A673 (cell line): ENCODE results near the gene FHDC1. TPM values are rescaled to one million over a fixed set of nuclear protein-coding genes. Genes with fewer than 3 reads are reported as not detected.

Experiments
- BruUV-seq: library from RNA; stranded (reverse); fragments of 400-500 nt; replicated peaks from 2 replicates; lab custom pipeline; 2021; lab: Mats Ljungman, UMichigan
- CTCF ChIA-PET: fragments of 300-600 bp; sonication (Branson Sonifier 250); formaldehyde crosslinking; loops from one replicate; lab custom pipeline; 2022; ENCODE audit warnings: antibody characterized with exemption; lab: Charles Lee
- POLR2A ChIA-PET: fragments of 300-600 bp; sonication (Branson Sonifier 250); formaldehyde crosslinking; loops from one replicate; lab custom pipeline; 2022; ENCODE audit warnings: antibody characterized with exemption; ENCODE audit not compliant: low non-redundant PET; lab: Charles Lee
- DNase-seq: peaks from one replicate; pipeline ENCODE4 v3.0.0-alpha.2; 2015; ENCODE audit warnings: low spot score
- H3K27ac ChIP-seq: fragments of 200-600 bp; sonication (generic); 2 replicates; pipeline ENCODE4 v1.5.1; 2016; ENCODE audit warnings: mixed run types, low read depth, mild to moderate bottlenecking, mixed read lengths, antibody characterized with exemption, low read length; ENCODE audit not compliant: poor library complexity, severe bottlenecking
- H3K27me3 ChIP-seq: fragments of 200-600 bp; sonication (generic); replicated peaks from 2 replicates; pipeline ENCODE4 v1.6.1; 2017; ENCODE audit warnings: mixed run types, low read depth, mild to moderate bottlenecking, mixed read lengths, antibody characterized with exemption, low read length; ENCODE audit not compliant: insufficient read depth, poor library complexity
- H3K36me3 ChIP-seq: fragments of 200-600 bp; sonication (generic); 2 replicates; pipeline ENCODE4 v1.6.1; 2016; ENCODE audit warnings: mixed run types, mild to moderate bottlenecking, mixed read lengths, antibody characterized with exemption, low read length; ENCODE audit not compliant: insufficient read depth, poor library complexity, severe bottlenecking
- H3K4me1 ChIP-seq: fragments of 200-600 bp; sonication (generic); 2 replicates; pipeline ENCODE4 v1.6.1; 2017; ENCODE audit warnings: mixed run types, mild to moderate bottlenecking, mixed read lengths, antibody characterized with exemption, low read length; ENCODE audit not compliant: insufficient read depth, poor library complexity, severe bottlenecking
- H3K4me3 ChIP-seq: fragments of 200-600 bp; sonication (generic); 2 replicates; pipeline ENCODE4 v1.5.1; 2016; ENCODE audit warnings: low read depth, mixed run types, mild to moderate bottlenecking, mixed read lengths, low read length; ENCODE audit not compliant: poor library complexity, severe bottlenecking
- H3K9me3 ChIP-seq: fragments of 200-600 bp; sonication (generic); 2 replicates; pipeline ENCODE4 v1.6.1; 2016; ENCODE audit warnings: mixed run types, low read depth, mild to moderate bottlenecking, mixed read lengths, antibody characterized with exemption, low read length; ENCODE audit not compliant: poor library complexity, severe bottlenecking
- CTCF ChIP-seq: fragments of 300-800, 200-600 bp; sonication (generic); conservative IDR thresholded peaks from 2 replicates; pipeline ENCODE4 v1.5.1; 2017; ENCODE audit warnings: low read depth, mild to moderate bottlenecking, antibody characterized with exemption, low read length, moderate library complexity, mixed read lengths
- EZH2 ChIP-seq: fragments of 200-600 bp; sonication (generic); IDR thresholded peaks from 2 replicates; pipeline ENCODE4 v1.6.1; 2017; ENCODE audit warnings: borderline replicate concordance, low read depth, mild to moderate bottlenecking, mixed read lengths, antibody characterized with exemption, low read length; ENCODE audit not compliant: poor library complexity, severe bottlenecking
- intact Hi-C: fragments of 100-400 bp; cut with micrococcal nuclease; formaldehyde crosslinking; loops from one replicate; pipeline ENCODE4 v1.10.0; 2022; ENCODE audit not compliant: unreplicated experiment
- total RNA-seq: library from RNA; stranded (reverse); gene quantifications from 2 replicates; pipeline ENCODE4 v1.2.3, GENCODE V29; 2021

The FHDC1 gene
- total RNA-seq, 1 experiment from 2014 or later, result 0.26 TPM

DNA sequence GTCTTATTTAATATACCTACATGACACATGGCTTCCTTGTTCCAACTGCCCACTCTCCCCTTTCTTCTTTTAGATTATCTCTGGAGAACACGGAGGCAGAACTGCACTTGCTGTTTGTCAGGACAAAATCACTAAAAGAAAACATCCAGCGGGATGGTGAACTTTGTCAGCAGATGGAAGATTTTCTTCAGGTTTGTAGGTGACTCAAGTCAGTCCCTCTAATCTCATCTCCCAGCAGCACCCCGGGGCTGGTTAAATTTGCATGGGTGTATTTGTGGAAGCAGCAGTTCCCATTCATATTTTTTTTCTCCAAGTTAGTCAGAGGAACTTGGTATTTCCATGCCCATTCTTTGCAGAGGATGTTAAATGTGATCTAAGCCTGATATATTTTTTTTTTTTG lies 31.8 kb downstream of the FHDC1 start:
- DNase-seq, result no peak

GRCh38 chr4:152968806-152969394 lies 32.8 kb downstream of the FHDC1 start:
- POLR2A ChIA-PET, result interaction anchor here (0.6 kb wide), 1 partner anchor 26 kb away, joined by 5 read pairs; no protein-coding TSS in a partner anchor
- Histone ChIP-seq H3K36me3 (no peaks in the 10 kb centered on the region), H3K4me3 (no peak overlapping the region), H3K27ac (no peak overlapping the region), H3K4me1 (peaks cover 9% of the 10 kb centered on the region), H3K9me3 (no peaks in the 10 kb centered on the region), H3K27me3 (no peaks in the 10 kb centered on the region)
- no TSS peak for BruUV-seq
- no peak for DNase-seq
- CTCF ChIA-PET, result no interaction called here
- TF ChIP-seq CTCF (no peak), EZH2 (no peak)
- intact Hi-C loops, result no loop called here

More for the DNA sequence above, 31.8 kb downstream of the FHDC1 start:
- H3K4me1 ChIP-seq, result peaks cover 9% of the 10 kb centered on the region
- POLR2A ChIA-PET, result no interaction called here
- intact Hi-C loops, result no loop called here
- no peak for TF ChIP-seq CTCF
- H3K9me3 ChIP-seq, result no peaks in the 10 kb centered on the region
- no TSS peak for BruUV-seq
- no peak overlapping the region for H3K4me3 ChIP-seq
- H3K27ac ChIP-seq, result no peak overlapping the region
- CTCF ChIA-PET, result no interaction called here
- H3K27me3 ChIP-seq, result no peaks in the 10 kb centered on the region
- H3K36me3 ChIP-seq, result no peaks in the 10 kb centered on the region

DNA sequence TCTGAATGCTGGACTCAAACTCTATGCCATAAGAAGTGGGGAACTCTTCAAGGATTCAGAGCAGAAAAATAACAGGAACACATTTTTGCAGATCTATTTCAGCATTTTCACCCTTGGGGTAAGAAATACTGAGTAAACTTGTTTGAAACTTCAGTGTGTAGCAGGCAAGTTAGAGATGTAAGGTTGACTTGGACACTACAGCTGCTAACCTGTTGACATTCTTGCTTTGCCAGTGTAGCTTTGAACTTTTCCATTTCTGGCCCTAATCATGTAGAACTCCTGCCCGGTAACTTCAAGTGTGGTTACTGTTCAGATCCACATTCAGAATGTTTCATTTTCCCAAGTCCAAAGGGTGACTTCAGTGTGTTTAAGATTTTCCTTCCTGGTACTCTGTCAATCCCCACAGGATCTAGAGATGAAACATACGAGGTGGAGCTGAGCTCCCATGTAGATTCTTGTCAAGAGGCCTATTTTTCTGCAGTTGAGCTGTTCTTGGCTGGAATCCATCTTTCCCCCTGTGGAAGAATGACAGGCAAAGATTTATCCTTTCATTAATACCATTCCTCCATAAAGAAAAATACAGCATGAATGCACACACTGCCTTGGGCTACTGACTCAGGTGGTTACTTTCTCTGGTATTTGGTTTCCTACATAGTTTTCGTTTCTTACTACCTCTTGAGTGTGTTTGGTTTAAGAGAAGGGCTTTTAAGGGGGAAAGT lies 34.1 kb downstream of the FHDC1 start:
- Histone ChIP-seq H3K36me3 (no peaks in the 10 kb centered on the region), H3K9me3 (no peaks in the 10 kb centered on the region), H3K4me1 (peaks cover 9% of the 10 kb centered on the region), H3K27ac (no peak overlapping the region), H3K27me3 (no peaks in the 10 kb centered on the region), H3K4me3 (no peak overlapping the region)
- no TSS peak for BruUV-seq
- POLR2A ChIA-PET, result no interaction called here
- DNase-seq, result peak; percentile 33
- TF ChIP-seq CTCF, result no peak
- TF ChIP-seq EZH2, result no peak
- intact Hi-C loops, result no loop called here
- CTCF ChIA-PET, result no interaction called here
